ENCODE measurements around the gene JARID2.

JARID2 gene

DNA sequence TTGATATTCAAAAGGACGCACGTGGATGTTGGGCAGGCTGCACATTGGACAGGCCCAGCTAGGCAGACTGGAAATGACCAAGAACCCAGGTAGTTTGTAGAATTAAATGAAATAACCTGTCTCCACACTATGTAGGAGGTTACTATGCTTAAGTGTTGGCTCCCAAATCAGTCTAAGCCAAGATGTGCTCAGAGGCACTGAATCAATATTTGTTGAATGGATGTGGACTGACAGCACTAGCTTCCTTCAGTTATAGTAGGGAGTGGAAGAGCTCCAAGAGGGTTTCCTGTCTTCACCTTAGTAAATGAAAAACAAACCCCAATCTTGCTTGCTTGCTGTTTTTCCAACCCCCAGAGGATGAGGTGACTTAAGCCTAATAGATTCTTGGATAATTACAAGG is 180.5 kb downstream of the JARID2 start:
- no peaks in the 10 kb centered on the region for H3K36me3 ChIP-seq (ENCODE audit: control insufficient read depth, insufficient read depth, low read length, severe bottlenecking)
- no peak for DNase-seq (ENCODE audit: low read depth)
- H3K9ac ChIP-seq (ENCODE audit: low read length): no peak overlapping the region
- H3K27me3 ChIP-seq (replicated peaks; ENCODE audit: control insufficient read depth, insufficient read depth, low read length): no peaks in the 10 kb centered on the region
- no peaks in the 10 kb centered on the region for H3K9me3 ChIP-seq (ENCODE audit: control insufficient read depth, low read length)
- peaks cover 34% of the 10 kb centered on the region for H3K4me1 ChIP-seq (ENCODE audit: control insufficient read depth, insufficient read depth, low read length)
- H3K4me3 ChIP-seq (ENCODE audit: low read length): no peak overlapping the region

DNA sequence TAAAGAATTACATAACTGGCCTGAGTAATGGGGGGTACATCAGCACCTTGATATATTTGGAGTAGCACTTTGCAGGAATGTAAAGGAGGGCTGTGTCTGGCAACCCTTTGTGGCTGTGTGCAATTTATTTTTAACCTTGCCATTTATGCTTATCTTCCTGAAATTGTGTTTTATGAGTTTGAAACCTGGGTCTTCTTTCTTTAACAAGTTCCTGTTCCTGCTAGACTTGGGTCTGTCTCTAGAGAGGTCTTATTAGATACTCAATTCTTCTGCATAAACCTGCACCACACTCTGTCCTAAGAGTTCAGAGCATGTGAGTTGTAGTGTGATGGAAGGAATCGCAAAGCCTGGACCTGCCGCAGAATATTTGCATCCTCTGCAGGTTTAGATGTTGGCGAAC is 181.0 kb downstream of the JARID2 start:
- no peaks in the 10 kb centered on the region for H3K36me3 ChIP-seq (ENCODE audit: control insufficient read depth, insufficient read depth, low read length, severe bottlenecking)
- DNase-seq (ENCODE audit: low read depth): no peak
- H3K9ac ChIP-seq (ENCODE audit: low read length): no peak overlapping the region
- H3K4me1 ChIP-seq (ENCODE audit: control insufficient read depth, insufficient read depth, low read length): peaks cover 39% of the 10 kb centered on the region
- H3K9me3 ChIP-seq (ENCODE audit: control insufficient read depth, low read length): no peaks in the 10 kb centered on the region
- H3K4me3 ChIP-seq (ENCODE audit: low read length): no peak overlapping the region
- no peaks in the 10 kb centered on the region for H3K27me3 ChIP-seq (replicated peaks; ENCODE audit: control insufficient read depth, insufficient read depth, low read length)

DNA sequence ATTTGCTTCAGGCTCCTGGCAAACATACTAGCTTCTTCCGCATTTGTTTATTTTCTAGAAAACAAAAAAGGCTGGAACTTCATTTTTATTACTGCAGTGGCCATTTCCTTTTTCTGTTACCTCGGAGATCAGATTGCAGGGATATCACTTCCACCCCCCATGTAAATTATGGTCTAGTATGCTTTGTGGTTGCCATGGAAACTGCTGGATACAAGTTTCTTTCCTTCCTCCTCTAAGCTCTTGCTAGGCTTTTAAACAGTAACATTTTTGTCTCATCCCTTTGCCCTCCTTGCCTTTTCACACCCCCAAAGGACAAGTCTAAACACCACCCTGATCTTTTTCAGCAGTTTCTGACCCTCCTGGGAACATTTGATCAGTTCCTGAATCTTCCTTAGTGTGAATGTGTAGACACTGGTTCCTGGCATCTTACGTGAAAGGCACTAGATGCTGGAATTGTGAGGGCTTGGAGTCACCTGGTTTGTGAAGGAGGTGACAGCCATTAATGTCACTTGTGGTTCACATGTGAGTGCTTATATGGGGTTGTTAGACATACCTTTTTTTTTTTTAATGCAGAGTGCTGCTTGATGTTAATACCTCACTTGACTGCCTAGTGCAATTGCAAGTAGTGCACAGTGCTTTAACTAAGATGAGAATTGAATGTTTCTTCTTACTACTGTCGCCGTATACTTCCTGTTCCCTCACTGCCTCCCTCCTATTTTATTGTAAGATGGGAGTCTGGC is 181.6 kb downstream of the JARID2 start:
- Histone ChIP-seq H3K4me3 (ENCODE audit: low read length) (no peak overlapping the region), H3K9me3 (ENCODE audit: control insufficient read depth, low read length) (no peaks in the 10 kb centered on the region), H3K27me3 (replicated peaks; ENCODE audit: control insufficient read depth, insufficient read depth, low read length) (no peaks in the 10 kb centered on the region), H3K9ac (ENCODE audit: low read length) (no peak overlapping the region), H3K36me3 (ENCODE audit: control insufficient read depth, insufficient read depth, low read length, severe bottlenecking) (no peaks in the 10 kb centered on the region), H3K4me1 (ENCODE audit: control insufficient read depth, insufficient read depth, low read length) (peaks cover 45% of the 10 kb centered on the region)
- DNase-seq (ENCODE audit: low read depth): no peak

DNA sequence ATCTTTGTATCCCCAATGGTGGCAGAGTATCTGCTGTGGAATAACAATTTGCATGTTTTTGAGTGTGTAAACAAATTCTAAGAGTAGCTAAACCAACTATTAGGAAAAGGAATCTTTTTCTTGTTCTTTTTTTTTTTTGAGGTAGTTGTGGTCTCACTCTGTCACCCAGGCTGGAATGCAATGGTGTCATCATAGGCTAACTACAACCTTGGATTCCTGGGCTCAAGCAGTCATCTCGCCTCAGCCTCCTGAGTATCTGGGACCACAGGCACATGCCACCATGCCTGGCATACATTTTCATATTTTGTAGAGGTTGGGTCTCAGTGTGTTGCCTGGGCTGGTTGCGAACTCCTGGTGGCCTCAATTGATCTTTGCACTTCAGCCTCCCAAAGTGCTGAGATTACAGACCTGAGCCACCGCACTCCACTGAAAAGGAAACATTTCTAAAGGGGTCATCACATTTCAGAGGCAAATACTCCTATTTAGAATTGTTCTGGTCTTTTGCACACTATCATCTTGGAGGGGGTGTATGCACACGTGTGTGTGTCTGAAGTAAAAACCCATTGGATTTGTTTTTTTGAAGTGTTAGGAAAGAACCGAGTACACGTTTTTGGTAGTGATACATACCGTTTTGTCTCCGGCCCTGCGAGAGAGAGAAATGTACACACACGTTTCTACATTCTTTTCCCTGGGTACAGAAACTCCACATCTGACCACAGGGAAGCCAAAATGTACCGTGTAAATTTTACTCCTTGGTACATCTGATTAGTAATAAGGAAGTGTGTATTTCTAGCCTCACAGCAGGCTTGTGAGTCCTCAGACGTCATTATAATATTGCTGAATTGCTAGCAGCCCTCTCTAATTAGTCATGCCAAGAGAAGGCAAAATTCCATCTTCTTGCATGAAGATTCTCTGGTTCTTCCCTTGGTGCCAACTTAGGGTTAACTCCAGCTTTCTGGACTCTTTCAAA is 183.6 kb downstream of the JARID2 start:
- peaks cover 51% of the 10 kb centered on the region for H3K4me1 ChIP-seq (ENCODE audit: control insufficient read depth, insufficient read depth, low read length)
- no peak overlapping the region for H3K9ac ChIP-seq (ENCODE audit: low read length)
- H3K4me3 ChIP-seq (ENCODE audit: low read length): peak overlapping the region; percentile 35
- no peaks in the 10 kb centered on the region for H3K9me3 ChIP-seq (ENCODE audit: control insufficient read depth, low read length)
- peak; percentile 78 for DNase-seq (ENCODE audit: low read depth)
- H3K27me3 ChIP-seq (replicated peaks; ENCODE audit: control insufficient read depth, insufficient read depth, low read length): no peaks in the 10 kb centered on the region
- H3K36me3 ChIP-seq (ENCODE audit: control insufficient read depth, insufficient read depth, low read length, severe bottlenecking): no peaks in the 10 kb centered on the region

DNA sequence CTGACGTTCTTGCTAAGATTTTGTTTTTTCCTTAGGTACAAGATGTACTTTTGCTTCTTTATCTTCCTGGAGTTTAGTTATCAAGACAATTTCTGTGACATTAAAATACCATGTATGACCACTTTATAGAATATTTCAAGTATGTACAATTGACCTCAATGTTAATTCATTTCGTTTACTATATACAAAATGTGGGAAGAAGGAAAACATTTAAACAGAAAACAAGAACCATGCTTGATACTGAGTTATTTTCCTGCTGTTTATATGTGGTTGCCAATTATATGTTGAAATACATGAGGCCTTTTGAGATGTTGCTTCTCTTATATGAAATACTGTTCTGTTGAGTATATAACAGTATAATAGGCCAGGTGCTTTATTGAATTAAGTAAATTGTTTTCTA is 184.3 kb downstream of the JARID2 start:
- peaks cover 51% of the 10 kb centered on the region for H3K4me1 ChIP-seq (ENCODE audit: control insufficient read depth, insufficient read depth, low read length)
- no peaks in the 10 kb centered on the region for H3K27me3 ChIP-seq (replicated peaks; ENCODE audit: control insufficient read depth, insufficient read depth, low read length)
- H3K9ac ChIP-seq (ENCODE audit: low read length): peak overlapping the region; percentile 22

DNA sequence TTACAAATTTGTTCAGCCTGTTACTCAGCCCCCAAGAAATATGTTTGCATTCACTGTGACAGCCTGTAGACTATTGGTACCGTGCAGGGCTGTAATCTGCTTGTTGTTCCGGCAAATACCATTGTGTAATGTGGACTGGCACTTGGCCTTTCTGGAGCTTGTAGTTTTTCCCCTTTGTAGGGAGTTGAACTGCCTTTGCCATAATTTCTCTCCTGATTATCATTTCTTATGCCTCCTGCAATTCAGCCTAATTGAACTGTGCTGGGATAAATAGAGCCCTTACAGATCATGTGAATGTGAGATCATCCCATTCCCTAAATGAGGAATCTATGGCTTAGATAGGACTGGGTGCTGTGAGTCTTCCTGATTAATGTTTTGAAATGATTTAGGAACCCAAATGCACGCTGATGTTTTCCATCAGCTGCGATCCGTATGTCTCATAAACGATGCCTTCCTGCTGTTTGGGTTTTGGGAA is 185.1 kb downstream of the JARID2 start:
- Histone ChIP-seq H3K36me3 (ENCODE audit: control insufficient read depth, insufficient read depth, low read length, severe bottlenecking) (no peaks in the 10 kb centered on the region), H3K4me3 (ENCODE audit: low read length) (peak overlapping the region; percentile 35), H3K9me3 (ENCODE audit: control insufficient read depth, low read length) (peaks cover 7% of the 10 kb centered on the region), H3K27me3 (replicated peaks; ENCODE audit: control insufficient read depth, insufficient read depth, low read length) (no peaks in the 10 kb centered on the region), H3K4me1 (ENCODE audit: control insufficient read depth, insufficient read depth, low read length) (peaks cover 51% of the 10 kb centered on the region), H3K9ac (ENCODE audit: low read length) (peak overlapping the region; percentile 36)
- peak; percentile 77 for DNase-seq (ENCODE audit: low read depth)

More for the DNA sequence above, 184.3 kb downstream of the JARID2 start:
- peak; percentile 69 for DNase-seq (ENCODE audit: low read depth)
- peak overlapping the region; percentile 35 for H3K4me3 ChIP-seq (ENCODE audit: low read length)
- H3K36me3 ChIP-seq (ENCODE audit: control insufficient read depth, insufficient read depth, low read length, severe bottlenecking): no peaks in the 10 kb centered on the region
- H3K9me3 ChIP-seq (ENCODE audit: control insufficient read depth, low read length): peaks cover 6% of the 10 kb centered on the region

DNA sequence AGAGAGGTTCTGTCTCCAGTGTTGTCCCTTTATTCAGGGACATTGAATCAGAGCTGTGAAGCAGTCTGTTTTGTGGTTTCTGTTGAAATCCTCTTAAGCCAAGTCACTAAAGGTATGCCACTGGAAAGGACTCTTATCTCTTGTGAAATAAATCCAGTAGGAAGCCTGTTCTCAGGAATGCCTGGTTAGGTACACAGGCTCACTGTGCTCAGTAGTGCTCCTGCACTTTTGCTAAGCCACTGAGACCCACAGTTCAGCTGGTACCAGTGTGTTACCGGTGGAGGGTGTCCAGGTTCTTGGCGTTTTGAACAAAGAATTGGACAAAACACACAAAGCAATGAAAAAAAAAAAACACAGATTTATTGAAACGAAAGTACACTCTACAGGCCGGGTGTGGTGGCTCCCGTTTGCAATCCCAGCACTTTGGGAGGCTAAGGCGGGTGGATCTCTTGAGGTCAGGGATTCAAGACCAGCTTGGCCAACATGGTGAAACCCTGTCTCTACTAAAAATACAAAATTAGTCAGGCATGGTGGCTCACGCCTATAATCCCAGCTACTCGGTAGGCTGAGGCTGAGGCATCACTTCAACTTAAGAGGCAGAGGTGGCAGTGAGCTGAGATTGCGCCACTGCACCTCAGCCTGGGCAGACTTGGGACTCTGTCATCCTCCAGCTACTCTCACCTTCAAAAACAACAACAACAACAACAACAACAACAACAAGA is 186.1 kb downstream of the JARID2 start:
- Histone ChIP-seq H3K27me3 (replicated peaks; ENCODE audit: control insufficient read depth, insufficient read depth, low read length) (no peaks in the 10 kb centered on the region), H3K36me3 (ENCODE audit: control insufficient read depth, insufficient read depth, low read length, severe bottlenecking) (no peaks in the 10 kb centered on the region), H3K4me1 (ENCODE audit: control insufficient read depth, insufficient read depth, low read length) (peaks cover 51% of the 10 kb centered on the region), H3K9me3 (ENCODE audit: control insufficient read depth, low read length) (peaks cover 7% of the 10 kb centered on the region), H3K4me3 (ENCODE audit: low read length) (peak overlapping the region; percentile 35), H3K9ac (ENCODE audit: low read length) (peak overlapping the region; percentile 36)
- peak; percentile 50 for DNase-seq (ENCODE audit: low read depth)

DNA sequence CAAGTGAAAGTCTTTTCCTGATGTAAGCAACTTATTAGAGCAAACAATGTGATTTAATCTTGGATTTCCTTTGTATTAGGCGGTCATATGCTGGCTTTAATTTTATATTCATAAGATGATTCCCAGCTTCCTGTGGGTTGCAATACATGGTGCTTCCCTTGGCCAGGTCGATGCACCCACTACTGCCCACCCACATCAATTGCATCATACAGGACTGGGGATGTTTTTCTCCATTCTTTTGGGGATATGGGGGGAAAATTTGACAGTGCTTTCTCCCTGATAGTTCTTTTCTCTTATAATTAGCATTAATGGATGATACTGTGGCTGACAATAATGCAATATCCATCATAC is 187.6 kb downstream of the JARID2 start:
- no peak overlapping the region for H3K4me3 ChIP-seq (ENCODE audit: low read length)
- no peak overlapping the region for H3K9ac ChIP-seq (ENCODE audit: low read length)
- peaks cover 51% of the 10 kb centered on the region for H3K4me1 ChIP-seq (ENCODE audit: control insufficient read depth, insufficient read depth, low read length)
- peaks cover 7% of the 10 kb centered on the region for H3K9me3 ChIP-seq (ENCODE audit: control insufficient read depth, low read length)
- no peaks in the 10 kb centered on the region for H3K36me3 ChIP-seq (ENCODE audit: control insufficient read depth, insufficient read depth, low read length, severe bottlenecking)
- no peak for DNase-seq (ENCODE audit: low read depth)
- no peaks in the 10 kb centered on the region for H3K27me3 ChIP-seq (replicated peaks; ENCODE audit: control insufficient read depth, insufficient read depth, low read length)

DNA sequence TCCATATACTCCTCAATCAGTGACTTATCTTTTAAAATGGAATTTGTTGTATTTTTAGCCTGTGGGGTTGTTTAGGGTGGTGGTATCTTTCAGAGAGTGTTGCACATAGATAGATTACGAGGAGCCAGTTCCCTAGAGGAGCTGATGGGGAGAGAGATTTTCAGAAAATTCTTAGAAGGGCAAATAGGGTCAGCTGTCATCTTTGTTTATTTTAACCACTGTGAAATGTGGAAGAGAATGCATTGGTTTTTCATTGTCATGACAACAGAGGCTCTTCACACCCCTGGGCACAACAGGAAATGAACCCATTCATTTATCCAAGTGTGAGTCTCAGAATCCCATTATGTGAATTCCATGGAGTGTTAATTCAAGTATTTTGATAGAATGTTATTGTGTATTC is 188.4 kb downstream of the JARID2 start:
- no peaks in the 10 kb centered on the region for H3K36me3 ChIP-seq (ENCODE audit: control insufficient read depth, insufficient read depth, low read length, severe bottlenecking)
- DNase-seq (ENCODE audit: low read depth): no peak
- H3K27me3 ChIP-seq (replicated peaks; ENCODE audit: control insufficient read depth, insufficient read depth, low read length): no peaks in the 10 kb centered on the region
- H3K9ac ChIP-seq (ENCODE audit: low read length): no peak overlapping the region
- peaks cover 7% of the 10 kb centered on the region for H3K9me3 ChIP-seq (ENCODE audit: control insufficient read depth, low read length)
- peaks cover 50% of the 10 kb centered on the region for H3K4me1 ChIP-seq (ENCODE audit: control insufficient read depth, insufficient read depth, low read length)
- H3K4me3 ChIP-seq (ENCODE audit: low read length): no peak overlapping the region

DNA sequence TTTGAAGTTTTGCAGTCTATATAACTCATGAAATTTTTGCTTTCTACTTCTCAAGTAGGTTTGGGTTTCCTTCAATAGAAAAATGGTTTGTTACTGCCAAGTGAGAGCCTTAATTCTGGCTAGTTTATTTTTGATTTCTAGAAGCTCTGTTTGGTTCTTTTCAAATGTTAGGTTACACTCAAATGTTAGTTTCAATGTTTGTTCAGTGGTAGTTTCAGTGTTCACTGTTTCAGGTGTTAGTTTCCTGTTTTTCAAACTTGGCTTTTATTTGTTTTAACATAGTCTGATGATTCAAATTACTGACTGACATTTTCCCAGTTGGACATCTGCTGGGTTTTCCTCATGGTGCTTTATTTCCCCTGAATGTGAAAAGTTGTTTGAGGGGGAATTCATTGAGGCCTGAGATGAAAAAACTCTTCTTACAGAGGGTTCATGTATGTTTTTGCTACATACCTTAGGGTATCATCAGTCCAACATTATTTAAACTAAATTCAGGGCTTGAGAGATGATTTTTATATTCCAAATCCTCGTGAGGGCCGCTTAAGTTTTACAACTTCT is 189.0 kb downstream of the JARID2 start:
- Histone ChIP-seq H3K36me3 (ENCODE audit: control insufficient read depth, insufficient read depth, low read length, severe bottlenecking) (no peaks in the 10 kb centered on the region), H3K4me1 (ENCODE audit: control insufficient read depth, insufficient read depth, low read length) (peaks cover 50% of the 10 kb centered on the region), H3K9me3 (ENCODE audit: control insufficient read depth, low read length) (peaks cover 7% of the 10 kb centered on the region), H3K4me3 (ENCODE audit: low read length) (no peak overlapping the region), H3K27me3 (replicated peaks; ENCODE audit: control insufficient read depth, insufficient read depth, low read length) (no peaks in the 10 kb centered on the region), H3K9ac (ENCODE audit: low read length) (no peak overlapping the region)
- no peak for DNase-seq (ENCODE audit: low read depth)

All from adipocyte (in vitro differentiated cells).